ENCODE measurements around the gene PPP2R2B. TPM values are rescaled to one million over a fixed set of nuclear protein-coding genes. Genes with fewer than 3 reads are reported as not detected.

Gene PPP2R2B
- total and polyA plus RNA-seq, 2 of the 4 experiments (the other 2 are of a cell fraction): not detected

DNA sequence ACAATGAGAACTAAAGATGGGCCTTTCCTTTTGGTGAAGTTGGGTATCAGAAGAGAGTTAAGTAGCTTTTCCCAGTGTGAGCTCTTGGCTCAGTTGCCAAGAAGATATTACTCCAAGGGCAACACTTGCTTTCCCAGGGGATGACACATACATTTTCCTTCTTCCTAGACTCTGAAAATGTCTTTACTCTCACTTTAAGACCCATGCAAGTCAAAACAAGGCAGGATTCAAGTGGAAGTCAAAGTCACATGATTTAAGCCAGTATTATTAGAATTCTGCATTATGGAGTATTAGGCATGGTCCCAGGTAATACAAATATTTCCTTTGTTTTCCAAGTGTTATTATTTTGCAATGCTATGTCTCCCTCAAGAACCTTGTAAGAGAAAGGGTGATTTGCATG lies 175.1 kb downstream of the PPP2R2B start:
- no peak overlapping the region for H2BK5ac ChIP-seq (ENCODE audit: low read depth, low read length, poor library complexity, severe bottlenecking)
- BruUV-seq (replicated peaks): no TSS peak
- H3K9me1 ChIP-seq (ENCODE audit: insufficient read depth, low read length): no peaks in the 10 kb centered on the region
- H3K9ac ChIP-seq (ENCODE audit: low read depth, low read length): no peak overlapping the region
- H3K36me3 ChIP-seq (ENCODE audit: control insufficient read depth, insufficient read depth, low read length): no peaks in the 10 kb centered on the region
- H3K27ac ChIP-seq (ENCODE audit: insufficient read depth, low read length): no peak overlapping the region
- intact Hi-C loops (cut with micrococcal nuclease) (no loop called here), dilution Hi-C loops (cut with HindIII; ENCODE audit: low sequenced_read_pairs, unreplicated experiment) (no loop called here), in situ Hi-C loops (cut with MboI; ENCODE audit: low sequenced_read_pairs) (no loop called here)
- DNase-seq: no peak
- no peaks in the 10 kb centered on the region for H3K27me3 ChIP-seq (ENCODE audit: control insufficient read depth, insufficient read depth, low read length)
- H4K91ac ChIP-seq (ENCODE audit: insufficient read depth, low read depth, low read length): no peak overlapping the region
- no peak overlapping the region for H3K23ac ChIP-seq (ENCODE audit: low read depth, low read length)
- TF ChIP-seq RAD21 (IDR thresholded peaks at IDR 0.05; ENCODE audit: low read length) (no peak), POLR2A (IDR thresholded peaks at IDR 0.05; ENCODE audit: low read depth, low read length) (no peak), NFE2L2 (IDR thresholded peaks at IDR 0.05; ENCODE audit: low read depth, low read length) (no peak), MXI1 (IDR thresholded peaks at IDR 0.05; ENCODE audit: borderline replicate concordance, low read depth, low read length) (no peak), MAFK (IDR thresholded peaks at IDR 0.05; ENCODE audit: low read depth, low read length) (no peak), MAZ (IDR thresholded peaks at IDR 0.05; ENCODE audit: borderline replicate concordance, low read depth, low read length) (no peak), RFX5 (IDR thresholded peaks at IDR 0.05; ENCODE audit: low read depth, low read length) (no peak), RCOR1 (IDR thresholded peaks at IDR 0.05; ENCODE audit: insufficient replicate concordance, low read length) (no peak), CHD1 (IDR thresholded peaks at IDR 0.05; ENCODE audit: low read depth, low read length) (no peak)
- TF ChIP-seq, protein P1, sequence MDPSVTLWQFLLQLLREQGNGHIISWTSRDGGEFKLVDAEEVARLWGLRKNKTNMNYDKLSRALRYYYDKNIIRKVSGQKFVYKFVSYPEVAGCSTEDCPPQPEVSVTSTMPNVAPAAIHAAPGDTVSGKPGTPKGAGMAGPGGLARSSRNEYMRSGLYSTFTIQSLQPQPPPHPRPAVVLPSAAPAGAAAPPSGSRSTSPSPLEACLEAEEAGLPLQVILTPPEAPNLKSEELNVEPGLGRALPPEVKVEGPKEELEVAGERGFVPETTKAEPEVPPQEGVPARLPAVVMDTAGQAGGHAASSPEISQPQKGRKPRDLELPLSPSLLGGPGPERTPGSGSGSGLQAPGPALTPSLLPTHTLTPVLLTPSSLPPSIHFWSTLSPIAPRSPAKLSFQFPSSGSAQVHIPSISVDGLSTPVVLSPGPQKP (IDR thresholded peaks at IDR 0.05; ENCODE audit: borderline replicate concordance, low read depth, low read length): no peak
- H2BK20ac ChIP-seq (ENCODE audit: low read depth, low read length): no peak overlapping the region
- no peak overlapping the region for H2AK9ac ChIP-seq (replicated peaks; ENCODE audit: low read depth, low read length, poor library complexity)
- ChIA-PET POLR2A (ENCODE audit: unreplicated experiment) (no interaction called here), CTCF (no interaction called here)
- H3K9me3 ChIP-seq (ENCODE audit: control insufficient read depth, insufficient read depth, low read length): peaks cover 5% of the 10 kb centered on the region; the same call in 1 of the 2 replicates
- no peak overlapping the region for H3K4me3 ChIP-seq (ENCODE audit: insufficient read depth, low read depth, low read length)
- no peak overlapping the region for H2BK15ac ChIP-seq (ENCODE audit: low read depth, low read length)
- no peak overlapping the region for H3K56ac ChIP-seq (ENCODE audit: extremely low read depth, insufficient read depth, low read length)
- H3K79me1 ChIP-seq (ENCODE audit: low read depth in 1 of 2, low read length in 2 of 2): no peaks in the 10 kb centered on the region
- no peak overlapping the region for H2AK5ac ChIP-seq (ENCODE audit: low read depth, low read length)
- ATAC-seq (ENCODE audit: low read depth): no peak
- H3K4me1 ChIP-seq (ENCODE audit: control insufficient read depth, insufficient read depth, low read length): no peaks in the 10 kb centered on the region
- no peak overlapping the region for H3K14ac ChIP-seq (replicated peaks; ENCODE audit: low read depth, low read length)
- H4K5ac ChIP-seq (ENCODE audit: low read depth, low read length): no peak overlapping the region
- no peak overlapping the region for H2BK120ac ChIP-seq (ENCODE audit: low read depth, low read length)
- no peak overlapping the region for H3K4ac ChIP-seq (ENCODE audit: low read depth, low read length)
- no peaks in the 10 kb centered on the region for H4K20me1 ChIP-seq (ENCODE audit: insufficient read depth, low read length)
- no peak overlapping the region for H2AFZ ChIP-seq (replicated peaks; ENCODE audit: low read length, poor library complexity)
- H4K8ac ChIP-seq (ENCODE audit: low read depth in 2 of 2, low read length in 2 of 2): no peak overlapping the region
- H3K4me2 ChIP-seq (ENCODE audit: low read depth, low read length): no peak overlapping the region
- no peak overlapping the region for H3K18ac ChIP-seq (ENCODE audit: low read depth, low read length)
